ENCODE measurements around the gene RNF150.

DNA sequence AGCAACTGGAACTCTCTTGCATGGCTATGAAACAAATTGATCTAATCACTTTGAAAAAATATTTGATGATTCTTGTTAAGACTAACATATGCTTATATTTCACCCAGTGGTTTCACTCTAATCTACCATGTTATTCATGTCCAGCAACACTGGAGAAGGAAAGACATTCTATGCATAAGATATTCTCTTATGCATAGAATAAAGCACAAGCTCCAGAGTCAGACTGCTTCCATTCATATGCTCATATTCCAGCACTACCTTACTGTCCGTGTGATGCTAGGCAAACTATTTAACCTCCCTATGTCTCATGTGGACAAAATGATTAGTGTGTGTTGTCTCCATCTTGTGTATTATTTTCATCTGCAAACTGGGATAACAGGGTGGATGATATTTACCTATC, 124.1 kb downstream of the RNF150 start:
- TF ChIP-seq, protein P1, sequence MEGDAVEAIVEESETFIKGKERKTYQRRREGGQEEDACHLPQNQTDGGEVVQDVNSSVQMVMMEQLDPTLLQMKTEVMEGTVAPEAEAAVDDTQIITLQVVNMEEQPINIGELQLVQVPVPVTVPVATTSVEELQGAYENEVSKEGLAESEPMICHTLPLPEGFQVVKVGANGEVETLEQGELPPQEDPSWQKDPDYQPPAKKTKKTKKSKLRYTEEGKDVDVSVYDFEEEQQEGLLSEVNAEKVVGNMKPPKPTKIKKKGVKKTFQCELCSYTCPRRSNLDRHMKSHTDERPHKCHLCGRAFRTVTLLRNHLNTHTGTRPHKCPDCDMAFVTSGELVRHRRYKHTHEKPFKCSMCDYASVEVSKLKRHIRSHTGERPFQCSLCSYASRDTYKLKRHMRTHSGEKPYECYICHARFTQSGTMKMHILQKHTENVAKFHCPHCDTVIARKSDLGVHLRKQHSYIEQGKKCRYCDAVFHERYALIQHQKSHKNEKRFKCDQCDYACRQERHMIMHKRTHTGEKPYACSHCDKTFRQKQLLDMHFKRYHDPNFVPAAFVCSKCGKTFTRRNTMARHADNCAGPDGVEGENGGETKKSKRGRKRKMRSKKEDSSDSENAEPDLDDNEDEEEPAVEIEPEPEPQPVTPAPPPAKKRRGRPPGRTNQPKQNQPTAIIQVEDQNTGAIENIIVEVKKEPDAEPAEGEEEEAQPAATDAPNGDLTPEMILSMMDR (IDR thresholded peaks at IDR 0.05) = no peak
- TF ChIP-seq POLR2A (IDR thresholded peaks at IDR 0.05; ENCODE audit: low read depth) = no peak
- TF ChIP-seq POLR2AphosphoS5 (IDR thresholded peaks at IDR 0.05) = no peak
- no peak for TF ChIP-seq EP300 (IDR thresholded peaks at IDR 0.05)
